ENCODE results near the gene ILF2.

GRCh38 chr1:153640861-153641260, 29.9 kb downstream of the ILF2 start:
- TF ChIP-seq CTCF (IDR thresholded peaks at IDR 0.05): no peak
- TF ChIP-seq EZH2 (IDR thresholded peaks at IDR 0.05): no peak
